Measurements from ENCODE around the gene UBE2O. TPM values are rescaled to one million over a fixed set of nuclear protein-coding genes. Genes with fewer than 3 reads are reported as not detected.

The UBE2O gene
- total RNA-seq, 1 donor from 2014 or later = 35.9 TPM

GRCh38 chr17:76446449-76447231, 6.3 kb downstream of the UBE2O start:
- DNase-seq = no peak
- peak; percentile 39 for ATAC-seq (ENCODE audit: poor library complexity)
- intact Hi-C loops (cut with DNase I) = no loop called here

GRCh38 chr17:76445697-76446448, 7.1 kb downstream of the UBE2O start:
- ATAC-seq (ENCODE audit: poor library complexity) (peak; percentile 37), DNase-seq (no peak)
- intact Hi-C loops (cut with DNase I) = no loop called here

GRCh38 chr17:76444518-76445311, 8.2 kb downstream of the UBE2O start:
- intact Hi-C loops (cut with DNase I) = no loop called here
- no peak for DNase-seq
- no peak for ATAC-seq (ENCODE audit: poor library complexity)

- intact Hi-C loops (cut with DNase I) = no loop called here
- ATAC-seq (ENCODE audit: poor library complexity) (no peak), DNase-seq (no peak)
Measured at GRCh38 chr17:76442341-76443338, 10.3 kb downstream of the UBE2O start.

GRCh38 chr17:76441686-76442340, 11.1 kb downstream of the UBE2O start:
- DNase-seq (no peak), ATAC-seq (ENCODE audit: poor library complexity) (no peak)
- intact Hi-C loops (cut with DNase I) = no loop called here

- no peak for ATAC-seq (ENCODE audit: poor library complexity)
- intact Hi-C loops (cut with DNase I) = no loop called here
Measured at GRCh38 chr17:76440751-76441362, 12.1 kb downstream of the UBE2O start.

GRCh38 chr17:76439314-76439928, 13.5 kb downstream of the UBE2O start:
- intact Hi-C loops (cut with DNase I) = no loop called here
- DNase-seq = no peak

More at GRCh38 chr17:76440751-76441362, 12.1 kb downstream of the UBE2O start:
- no peak for DNase-seq

GRCh38 chr17:76438906-76439305, 14.0 kb downstream of the UBE2O start:
- ATAC-seq (ENCODE audit: poor library complexity) (no peak), DNase-seq (no peak)
- intact Hi-C loops (cut with DNase I) = no loop called here

More at GRCh38 chr17:76439314-76439928, 13.5 kb downstream of the UBE2O start:
- no peak for ATAC-seq (ENCODE audit: poor library complexity)

GRCh38 chr17:76437467-76438402, 15.2 kb downstream of the UBE2O start:
- intact Hi-C loops (cut with DNase I) = no loop called here
- DNase-seq (no peak), ATAC-seq (ENCODE audit: poor library complexity) (no peak)

GRCh38 chr17:76435751-76436150, 17.2 kb downstream of the UBE2O start:
- DNase-seq (no peak), ATAC-seq (ENCODE audit: poor library complexity) (no peak)
- intact Hi-C loops (cut with DNase I) = no loop called here

- DNase-seq = no peak
Measured at GRCh38 chr17:76434870-76435269, 18.1 kb downstream of the UBE2O start.

GRCh38 chr17:76433693-76434092, 19.3 kb downstream of the UBE2O start:
- DNase-seq = no peak
- no peak for ATAC-seq (ENCODE audit: poor library complexity)
- intact Hi-C loops (cut with DNase I) = no loop called here

More at GRCh38 chr17:76434870-76435269, 18.1 kb downstream of the UBE2O start:
- intact Hi-C loops (cut with DNase I) = no loop called here
- ATAC-seq (ENCODE audit: poor library complexity) = peak; percentile 8

- DNase-seq (no peak), ATAC-seq (ENCODE audit: poor library complexity) (peak; percentile 18)
- intact Hi-C loops (cut with DNase I) = no loop called here
Measured at GRCh38 chr17:76432712-76433336, 20.1 kb downstream of the UBE2O start.

GRCh38 chr17:76432004-76432403, 20.9 kb downstream of the UBE2O start:
- DNase-seq = no peak
- ATAC-seq (ENCODE audit: poor library complexity) = peak; percentile 69
- intact Hi-C loops (cut with DNase I) = no loop called here

- no peak for DNase-seq
- no peak for ATAC-seq (ENCODE audit: poor library complexity)
- intact Hi-C loops (cut with DNase I) = no loop called here
Measured at GRCh38 chr17:76431509-76431908, 21.4 kb downstream of the UBE2O start.

Measured in Right ventricle myocardium superior (tissue), 1 donor.